ENCODE data around the gene S100A5. TPM values are rescaled to one million over a fixed set of nuclear protein-coding genes. Genes with fewer than 3 reads are reported as not detected.
A peak's percentile ranks its signal among the peaks of the same experiment; 100 is the strongest.
"Not testable (repeated sequence)": the region's sequence is repeated elsewhere in the genome, so short reads cannot be mapped to it uniquely, and the experiment has no call there.

S100A5 gene
- total RNA-seq, 6 experiments from 2014 or later: not detected

- intact Hi-C loops (cut with DNase I): no loop called here
- TF ChIP-seq POLR2A (IDR thresholded peaks at IDR 0.05) (no peak), CTCF (IDR thresholded peaks at IDR 0.05) (no peak)
- no peaks in the 10 kb centered on the region for H3K36me3 ChIP-seq
- H3K4me1 ChIP-seq: no peaks in the 10 kb centered on the region
- no peaks in the 10 kb centered on the region for H3K27me3 ChIP-seq
- H3K9me3 ChIP-seq: no peaks in the 10 kb centered on the region
- no peak overlapping the region for H3K27ac ChIP-seq
- 91% methylated on average over 3 of the region's 4 CpGs for WGBS (ENCODE audit: insufficient coverage, low coverage, low lambda C conversion rate, missing lambda C conversion rate)
- no peak for DNase-seq
- H3K4me3 ChIP-seq: no peak overlapping the region
- ATAC-seq: no peak
These were observed 19.8 kb downstream of the S100A5 start for GRCh38 chr1:153520818-153521476.

- intact Hi-C loops (cut with DNase I); DNase-seq; H3K4me3 ChIP-seq; H3K27me3 ChIP-seq; H3K27ac ChIP-seq; H3K4me1 ChIP-seq; H3K9me3 ChIP-seq; H3K36me3 ChIP-seq; ATAC-seq: not testable (repeated sequence)
- WGBS (ENCODE audit: insufficient coverage, low coverage, low lambda C conversion rate, missing lambda C conversion rate): 62% methylated on average over 5 of the region's 5 CpGs
These were observed 20.5 kb downstream of the S100A5 start for GRCh38 chr1:153520137-153520691.

GRCh38 chr1:153519242-153519641, 21.5 kb downstream of the S100A5 start:
- H3K4me3 ChIP-seq: no peak overlapping the region
- intact Hi-C loops (cut with DNase I): loop anchor here in 1 of 2 donors (10.0 kb wide), 1 partner anchor 46 kb away; the partner anchor contains the start of gene S100A2
- H3K9me3 ChIP-seq: no peaks in the 10 kb centered on the region
- TF ChIP-seq CTCF (IDR thresholded peaks at IDR 0.05) (no peak), POLR2A (IDR thresholded peaks at IDR 0.05) (no peak)
- DNase-seq (no peak), ATAC-seq (no peak)
- no peaks in the 10 kb centered on the region for H3K27me3 ChIP-seq
- no peak overlapping the region for H3K27ac ChIP-seq
- 66% methylated on average over 3 of the region's 3 CpGs for WGBS (ENCODE audit: insufficient coverage, low coverage, low lambda C conversion rate, missing lambda C conversion rate)
- H3K36me3 ChIP-seq: no peaks in the 10 kb centered on the region
- H3K4me1 ChIP-seq: no peaks in the 10 kb centered on the region

GRCh38 chr1:153515504-153516394, 25.0 kb downstream of the S100A5 start:
- 38% methylated on average over 4 of the region's 8 CpGs for WGBS (ENCODE audit: insufficient coverage, low coverage, low lambda C conversion rate, missing lambda C conversion rate)
- intact Hi-C loops (cut with DNase I): loop anchor here in 1 of 2 donors (10.0 kb wide), 1 partner anchor 49 kb away; the partner anchor contains the start of gene S100A2
- Histone ChIP-seq H3K4me3 (no peak overlapping the region), H3K27me3 (no peaks in the 10 kb centered on the region), H3K36me3 (no peaks in the 10 kb centered on the region), H3K27ac (no peak overlapping the region), H3K9me3 (no peaks in the 10 kb centered on the region), H3K4me1 (no peaks in the 10 kb centered on the region)
- TF ChIP-seq CTCF (IDR thresholded peaks at IDR 0.05) (no peak), POLR2A (IDR thresholded peaks at IDR 0.05) (no peak)
- DNase-seq (no peak), ATAC-seq (peak; percentile 30 to 38 (median 34))
